Neutrophil (primary cell): Measurements from ENCODE around the gene ADORA1.

Experiments used
- H3K27ac ChIP-seq: fragments of 200-600 bp; sonication (generic); 2 replicates; pipeline ENCODE4 v1.5.1; 2016; ENCODE audit warnings: mild to moderate bottlenecking, moderate library complexity
- H3K27me3 ChIP-seq: fragments of 200-600 bp; sonication (generic); 2 replicates; pipeline ENCODE4 v1.6.0; 2016; ENCODE audit warnings: mild to moderate bottlenecking
- H3K36me3 ChIP-seq: fragments of 200-600 bp; sonication (generic); 2 replicates; pipeline ENCODE4 v1.5.1; 2017
- H3K4me1 ChIP-seq, 2 experiments: fragments of 200-600 bp in 1 of 2; sonication (generic) in 1 of 2; 1 replicate in 1 of 2; 2 replicates in 1 of 2; pipeline versions ENCODE4 v1.5.1 to v1.6.1; 2013 to 2016; ENCODE audit warnings: low read depth in 1 of 2, low read length in 1 of 2, mild to moderate bottlenecking in 1 of 2, moderate library complexity in 1 of 2; ENCODE audit not compliant: control insufficient read depth in 1 of 2, insufficient read depth in 1 of 2
- H3K4me3 ChIP-seq, 2 experiments: fragments of 200-600 bp in 1 of 2; sonication (generic) in 1 of 2; 1 replicate in 1 of 2; 2 replicates in 1 of 2; pipeline ENCODE4 v1.5.1; 2013 to 2016; ENCODE audit warnings: low read depth in 1 of 2, low read length in 1 of 2, mild to moderate bottlenecking in 1 of 2, moderate library complexity in 1 of 2
- H3K9me3 ChIP-seq: fragments of 200-600 bp; sonication (generic); 2 replicates; pipeline ENCODE4 v1.5.1; 2016
- TF ChIP-seq, protein P1 (sequence below): fragments of 200-600 bp; sonication (generic); IDR thresholded peaks from 2 replicates; pipeline ENCODE4 v1.5.1; 2016; ENCODE audit warnings: antibody characterized with exemption

Gene ADORA1

DNA sequence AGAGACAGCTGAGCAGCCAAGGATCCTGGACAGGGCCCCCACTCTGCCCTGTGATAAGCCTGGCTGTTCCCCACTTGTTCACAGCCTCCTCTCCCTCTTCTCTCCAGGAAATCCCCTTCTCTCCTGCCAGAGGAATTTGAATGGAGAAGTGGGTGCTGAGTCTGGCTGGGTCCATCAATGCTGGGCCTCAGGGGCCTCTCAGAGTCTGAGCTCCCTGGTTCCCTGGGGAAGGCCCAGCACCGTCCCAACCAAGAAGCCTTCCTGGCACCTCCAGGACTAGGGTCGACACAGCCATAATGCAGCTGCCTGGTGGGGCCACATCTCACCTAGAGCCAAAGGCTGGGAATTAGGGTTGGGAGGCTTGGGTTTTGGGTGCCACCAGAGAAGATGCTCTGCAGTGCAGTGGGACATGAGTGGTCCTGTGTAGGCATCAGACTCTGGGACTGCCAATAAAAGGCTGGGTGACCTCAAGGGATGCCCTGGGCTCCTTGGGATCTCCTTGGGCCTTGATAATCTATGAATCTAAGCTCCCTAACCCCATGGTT lies 45.6 kb downstream of the ADORA1 start:
- no peaks in the 10 kb centered on the region for H3K27me3 ChIP-seq
- no peaks in the 10 kb centered on the region for H3K9me3 ChIP-seq
- TF ChIP-seq, protein P1, sequence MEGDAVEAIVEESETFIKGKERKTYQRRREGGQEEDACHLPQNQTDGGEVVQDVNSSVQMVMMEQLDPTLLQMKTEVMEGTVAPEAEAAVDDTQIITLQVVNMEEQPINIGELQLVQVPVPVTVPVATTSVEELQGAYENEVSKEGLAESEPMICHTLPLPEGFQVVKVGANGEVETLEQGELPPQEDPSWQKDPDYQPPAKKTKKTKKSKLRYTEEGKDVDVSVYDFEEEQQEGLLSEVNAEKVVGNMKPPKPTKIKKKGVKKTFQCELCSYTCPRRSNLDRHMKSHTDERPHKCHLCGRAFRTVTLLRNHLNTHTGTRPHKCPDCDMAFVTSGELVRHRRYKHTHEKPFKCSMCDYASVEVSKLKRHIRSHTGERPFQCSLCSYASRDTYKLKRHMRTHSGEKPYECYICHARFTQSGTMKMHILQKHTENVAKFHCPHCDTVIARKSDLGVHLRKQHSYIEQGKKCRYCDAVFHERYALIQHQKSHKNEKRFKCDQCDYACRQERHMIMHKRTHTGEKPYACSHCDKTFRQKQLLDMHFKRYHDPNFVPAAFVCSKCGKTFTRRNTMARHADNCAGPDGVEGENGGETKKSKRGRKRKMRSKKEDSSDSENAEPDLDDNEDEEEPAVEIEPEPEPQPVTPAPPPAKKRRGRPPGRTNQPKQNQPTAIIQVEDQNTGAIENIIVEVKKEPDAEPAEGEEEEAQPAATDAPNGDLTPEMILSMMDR: no peak
- no peak overlapping the region for H3K27ac ChIP-seq
- peaks cover 20% of the 10 kb centered on the region in 2 experiments for H3K4me1 ChIP-seq
- H3K36me3 ChIP-seq: peaks cover 13% of the 10 kb centered on the region
- no peak overlapping the region for H3K4me3 ChIP-seq

- H3K4me1 ChIP-seq: peaks cover 20% of the 10 kb centered on the region in 2 experiments
- TF ChIP-seq, protein P1: no peak
- H3K27ac ChIP-seq: no peak overlapping the region
- H3K36me3 ChIP-seq: peaks cover 18% of the 10 kb centered on the region
- no peak overlapping the region for H3K4me3 ChIP-seq
- H3K27me3 ChIP-seq: no peaks in the 10 kb centered on the region
- H3K9me3 ChIP-seq: no peaks in the 10 kb centered on the region
Observed at GRCh38 chr1:203173566-203173965, 46.0 kb downstream of the ADORA1 start.

DNA sequence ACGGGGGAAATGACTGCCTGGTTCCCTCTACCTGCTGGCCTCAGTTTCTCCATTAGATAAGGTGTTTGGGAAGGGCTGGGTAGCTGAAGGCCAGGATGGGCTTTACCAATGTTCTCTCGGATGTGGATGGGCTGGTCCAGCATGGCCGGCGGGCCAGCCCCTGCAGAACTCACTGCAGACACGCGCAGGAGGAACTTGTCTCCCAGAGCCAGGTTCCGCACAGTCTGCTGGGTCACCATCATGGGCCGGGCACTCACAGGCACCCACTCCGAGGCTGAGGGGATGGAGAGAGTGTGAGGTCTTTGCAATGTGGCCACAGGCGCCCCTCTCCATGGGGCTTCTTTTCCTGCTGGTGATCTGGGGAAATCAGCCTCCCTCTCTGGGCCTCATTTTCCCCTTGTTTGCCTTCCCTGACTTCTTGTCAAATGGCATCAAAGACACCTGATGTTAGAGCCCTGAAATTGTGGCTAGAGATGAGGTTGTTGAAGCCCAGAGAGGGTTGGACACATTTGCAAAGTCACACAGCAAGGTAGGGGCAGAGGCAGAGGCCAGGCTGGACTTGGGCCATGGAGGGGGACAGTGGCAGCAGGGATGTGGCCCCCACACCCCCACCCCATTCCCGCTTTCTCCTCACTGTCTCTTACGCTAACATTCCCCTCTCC lies 46.9 kb downstream of the ADORA1 start:
- Histone ChIP-seq H3K9me3 (no peaks in the 10 kb centered on the region), H3K27ac (no peak overlapping the region), H3K27me3 (no peaks in the 10 kb centered on the region), H3K4me3 (no peak overlapping the region), H3K36me3 (peaks cover 26% of the 10 kb centered on the region), H3K4me1 (peaks cover 20 to 26% of the 10 kb centered on the region in 2 experiments)
- TF ChIP-seq, protein P1: no peak

DNA sequence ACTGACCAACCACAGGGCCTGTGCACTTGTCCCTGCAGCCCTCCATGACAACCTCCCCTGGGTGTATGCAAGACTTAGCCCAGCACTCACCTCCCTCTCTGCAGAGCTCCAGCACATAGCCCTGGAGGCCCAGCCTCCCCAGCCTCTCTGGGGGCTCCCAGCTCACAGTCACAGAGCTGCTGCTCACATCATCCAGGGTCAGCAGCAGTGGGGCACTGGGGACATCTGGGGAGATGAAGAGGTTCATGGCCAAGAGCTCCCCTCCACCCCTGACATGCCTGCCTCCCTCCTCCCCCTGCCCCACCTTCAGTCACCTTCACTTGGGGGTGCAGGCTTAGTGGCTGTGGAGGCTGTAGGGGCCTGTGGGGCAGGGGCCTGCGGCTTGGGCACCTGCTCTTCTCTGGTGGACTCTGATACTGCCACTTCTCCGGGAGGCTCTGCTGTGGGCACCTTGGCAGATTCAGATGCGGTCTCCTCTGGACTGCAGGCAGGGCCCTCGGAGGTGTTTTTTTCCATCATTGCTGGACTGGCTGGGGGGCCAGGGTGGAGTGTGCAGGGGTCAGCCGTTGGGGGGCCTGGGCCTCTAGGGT lies 47.8 kb downstream of the ADORA1 start, which contains the start of gene MYBPH:
Gene MYBPH, minus strand, starts transcription at position 590 of the 590 bp plus-strand sequence. Its CDS starts 71 bp downstream, at position 519.
- Histone ChIP-seq H3K36me3 (peaks cover 35% of the 10 kb centered on the region), H3K27ac (peak within 1 kb of the TSS; percentile 95), H3K27me3 (no peaks in the 10 kb centered on the region), H3K9me3 (no peaks in the 10 kb centered on the region), H3K4me3 (no peak within 1 kb of the TSS), H3K4me1 (peaks cover 20 to 26% of the 10 kb centered on the region in 2 experiments)
- TF ChIP-seq, protein P1: no peak

GRCh38 chr1:203175827-203176241 lies 48.3 kb downstream of the ADORA1 start:
- Histone ChIP-seq H3K4me1 (peaks cover 22 to 26% of the 10 kb centered on the region in 2 experiments), H3K27ac (peak overlapping the region; percentile 95)

More at GRCh38 chr1:203175827-203176241, 48.3 kb downstream of the ADORA1 start:
- H3K4me3 ChIP-seq: no peak overlapping the region
- no peaks in the 10 kb centered on the region for H3K27me3 ChIP-seq
- no peaks in the 10 kb centered on the region for H3K9me3 ChIP-seq
- TF ChIP-seq, protein P1: no peak
- peaks cover 40% of the 10 kb centered on the region for H3K36me3 ChIP-seq
